Panc1 (cell line): ENCODE data around the gene NEFH. TPM values are rescaled to one million over a fixed set of nuclear protein-coding genes. Genes with fewer than 3 reads are reported as not detected.

Source experiments
- ATAC-seq: fragments of 200-7000 bp; cut with Tn5 transposase; 2 replicates; pipeline ENCODE4 v1.9.1; 2020; ENCODE audit warnings: mild to moderate bottlenecking, moderate library complexity
- BruUV-seq: library from RNA; stranded (reverse); fragments of 400-500 nt; replicated peaks from 2 replicates; lab custom pipeline; 2021; lab: Mats Ljungman, UMichigan
- CTCF ChIA-PET: fragments of 300-600 bp; sonication (Branson Sonifier 250); formaldehyde crosslinking; loops from one replicate; lab custom pipeline; 2022; ENCODE audit warnings: antibody characterized with exemption; lab: Charles Lee
- POLR2A ChIA-PET: fragments of 300-600 bp; sonication (Branson Sonifier 250); formaldehyde crosslinking; loops from one replicate; lab custom pipeline; 2022; ENCODE audit warnings: antibody characterized with exemption; lab: Charles Lee
- DNase-seq: peaks from one replicate; pipeline ENCODE4 v3.0.0-alpha.2; 2010; ENCODE audit warnings: low read depth, low spot score
- H3K27ac ChIP-seq: 2 replicates; pipeline ENCODE4 v1.5.1; 2011; ENCODE audit warnings: mild to moderate bottlenecking, low read length, inconsistent platforms
- H3K27me3 ChIP-seq: fragments of 200-500 bp; sonication (Bioruptor generic); 2 replicates; pipeline ENCODE4 v1.6.0; 2014; ENCODE audit warnings: low read length, inconsistent platforms; ENCODE audit not compliant: control insufficient read depth, insufficient read depth
- H3K36me3 ChIP-seq: fragments of 200-500 bp; sonication (Bioruptor generic); 2 replicates; pipeline ENCODE4 v1.5.1; 2014; ENCODE audit warnings: inconsistent platforms, mild to moderate bottlenecking, low read length, moderate library complexity; ENCODE audit not compliant: control insufficient read depth, insufficient read depth
- H3K4me1 ChIP-seq: 2 replicates; pipeline ENCODE4 v1.5.1; 2011; ENCODE audit warnings: inconsistent platforms, mild to moderate bottlenecking, low read length, moderate library complexity; ENCODE audit not compliant: control insufficient read depth, insufficient read depth
- H3K4me3 ChIP-seq, 2 experiments: 2 replicates each; pipeline ENCODE4 v1.5.1; 2011 to 2012; ENCODE audit warnings: low read depth in 2 of 2, low read length in 2 of 2, mild to moderate bottlenecking in 2 of 2, inconsistent platforms in 1 of 2, moderate library complexity in 1 of 2
- H3K9me3 ChIP-seq: fragments of 200-500 bp; sonication (Bioruptor generic); 2 replicates; pipeline ENCODE4 v1.5.1; 2014; ENCODE audit warnings: low read depth, mild to moderate bottlenecking, inconsistent platforms, low read length, moderate library complexity; ENCODE audit not compliant: control insufficient read depth, insufficient read depth
- CTCF ChIP-seq: fragments of 450-650 bp; IDR thresholded peaks from 2 replicates; pipeline ENCODE4 v1.5.1; 2017; ENCODE audit warnings: mild to moderate bottlenecking
- POLR2AphosphoS5 ChIP-seq: IDR thresholded peaks from 2 replicates; pipeline ENCODE4 v1.6.1; 2012; ENCODE audit warnings: mild to moderate bottlenecking, low read depth, low read length, moderate library complexity
- REST ChIP-seq, 2 experiments: IDR thresholded peaks; 2 replicates each; pipeline ENCODE4 v1.6.1; 2011 to 2012; ENCODE audit warnings: low read depth in 2 of 2, control low read depth in 1 of 2, low read length in 1 of 2, mild to moderate bottlenecking in 1 of 2, moderate library complexity in 1 of 2; ENCODE audit not compliant: insufficient read depth in 1 of 2
- SIN3A ChIP-seq: IDR thresholded peaks from 2 replicates; pipeline ENCODE4 v1.6.1; 2012; ENCODE audit warnings: low read depth, mild to moderate bottlenecking, low read length, moderate library complexity, borderline replicate concordance; ENCODE audit not compliant: insufficient read depth
- TCF7L2 ChIP-seq: IDR thresholded peaks from 2 replicates; pipeline ENCODE4 v1.6.1; 2011; ENCODE audit warnings: mild to moderate bottlenecking, low read depth, low read length, inconsistent platforms
- in situ Hi-C: cut with HindIII; loops from 2 replicates; pipeline ENCODE4 v1.10.0; 2016; ENCODE audit warnings: low sequenced_read_pairs, low pct_unique_long_range_greater_than_20kb
- intact Hi-C: fragments of 100-400 bp; cut with micrococcal nuclease; formaldehyde crosslinking; loops from one replicate; pipeline ENCODE4 v1.10.0; 2022; ENCODE audit not compliant: unreplicated experiment
- total RNA-seq: library from RNA; stranded (reverse); gene quantifications from one replicate; pipeline ENCODE4 v1.2.1, GENCODE V29; 2021; ENCODE audit not compliant: unreplicated experiment

NEFH gene
- total RNA-seq, 1 experiment from 2014 or later = 0.08 TPM

GRCh38 chr22:29519996-29520395 lies 40.0 kb downstream of the NEFH start:
- Histone ChIP-seq H3K27ac (no peak overlapping the region), H3K4me1 (no peaks in the 10 kb centered on the region), H3K27me3 (no peaks in the 10 kb centered on the region), H3K9me3 (no peaks in the 10 kb centered on the region), H3K4me3 (no peak overlapping the region), H3K36me3 (peaks cover 7% of the 10 kb centered on the region)
- no peak for TF ChIP-seq POLR2AphosphoS5
- TF ChIP-seq SIN3A = no peak
- TF ChIP-seq TCF7L2 = no peak
- DNase-seq (no peak), ATAC-seq (no peak)
- intact Hi-C loops (loop anchor here (5.0 kb wide), 1 partner anchor 123 kb away; no protein-coding TSS in a partner anchor), in situ Hi-C loops (no loop called here)
- POLR2A ChIA-PET = no interaction called here
- CTCF ChIA-PET = no interaction called here
- BruUV-seq = no TSS peak

- in situ Hi-C loops = no loop called here
- no peak for ATAC-seq
- ChIA-PET POLR2A (no interaction called here), CTCF (no interaction called here)
- intact Hi-C loops = loop anchor here (5.0 kb wide), 1 partner anchor 124 kb away; no protein-coding TSS in a partner anchor
- BruUV-seq = no TSS peak
- Histone ChIP-seq H3K27me3 (no peaks in the 10 kb centered on the region), H3K4me3 (no peak overlapping the region), H3K4me1 (no peaks in the 10 kb centered on the region), H3K9me3 (no peaks in the 10 kb centered on the region), H3K36me3 (peaks cover 7% of the 10 kb centered on the region), H3K27ac (no peak overlapping the region)
- TF ChIP-seq TCF7L2 = no peak
- no peak for TF ChIP-seq POLR2AphosphoS5
- TF ChIP-seq REST (IDR thresholded peaks at IDR 0.05; ENCODE audit: insufficient read depth in 1 of 2, low read depth in 2 of 2, low read length in 1 of 2) = no peak
- no peak for TF ChIP-seq SIN3A
- no peak for TF ChIP-seq CTCF
- no peak for DNase-seq
Measured at GRCh38 chr22:29520851-29521250, 40.8 kb downstream of the NEFH start.

- Histone ChIP-seq H3K27ac (no peak overlapping the region), H3K4me3 (no peak overlapping the region), H3K9me3 (no peaks in the 10 kb centered on the region), H3K27me3 (no peaks in the 10 kb centered on the region), H3K36me3 (peaks cover 7% of the 10 kb centered on the region), H3K4me1 (no peaks in the 10 kb centered on the region)
- no TSS peak for BruUV-seq
- POLR2A ChIA-PET = no interaction called here
- in situ Hi-C loops = no loop called here
- CTCF ChIA-PET = no interaction called here
- ATAC-seq (no peak), DNase-seq (no peak)
- TF ChIP-seq REST (IDR thresholded peaks at IDR 0.05; ENCODE audit: insufficient read depth in 1 of 2, low read depth in 2 of 2, low read length in 1 of 2) (no peak), TCF7L2 (no peak), CTCF (no peak), SIN3A (no peak), POLR2AphosphoS5 (no peak)
- intact Hi-C loops = loop anchor here (5.0 kb wide), 1 partner anchor 124 kb away; no protein-coding TSS in a partner anchor
Measured at GRCh38 chr22:29521526-29521925, 41.5 kb downstream of the NEFH start.
